GM12878 (cell line): ENCODE results near the gene VARS2. TPM values are rescaled to one million over a fixed set of nuclear protein-coding genes. Genes with fewer than 3 reads are reported as not detected.

Source experiments
- ASH2L ChIP-seq: fragments of 300-600, 200-600 bp; sonication (generic); IDR thresholded peaks from 2 replicates; pipeline ENCODE4 v1.6.1; 2017; ENCODE audit warnings: low read depth, mild to moderate bottlenecking, borderline replicate concordance
- BRCA1 ChIP-seq: IDR thresholded peaks from 2 replicates; pipeline ENCODE4 v1.6.1; 2011; ENCODE audit warnings: low read depth, low read length, improper control_type of control experiment
- CHD2 ChIP-seq: IDR thresholded peaks from 2 replicates; pipeline ENCODE4 v1.6.1; 2011; ENCODE audit warnings: low read depth, low read length, improper control_type of control experiment, borderline replicate concordance
- DPF2 ChIP-seq: fragments of 450-650 bp; IDR thresholded peaks from 2 replicates; pipeline ENCODE4 v1.6.1; 2017; ENCODE audit warnings: mild to moderate bottlenecking
- EED ChIP-seq: sonication (generic); IDR thresholded peaks from 2 replicates; pipeline ENCODE4 v1.6.1; 2016; ENCODE audit warnings: antibody characterized with exemption, low read depth
- EGR1 ChIP-seq, 2 experiments: IDR thresholded peaks; 1 replicate in 1 of 2; 2 replicates in 1 of 2; pipeline ENCODE4 v1.6.1; 2011 to 2012; ENCODE audit warnings: low read depth in 2 of 2, low read length in 2 of 2, borderline replicate concordance in 1 of 2, mild to moderate bottlenecking in 1 of 2, moderate library complexity in 1 of 2
- GATAD2B ChIP-seq: fragments of 450-650 bp; conservative IDR thresholded peaks from 2 replicates; pipeline ENCODE4 v1.6.1; 2017; ENCODE audit warnings: low read depth, mild to moderate bottlenecking, moderate library complexity
- IKZF2 ChIP-seq, 2 experiments: fragments of 450-650 bp; IDR thresholded peaks; 2 replicates each; pipeline ENCODE4 v1.6.1; 2017; ENCODE audit warnings: mild to moderate bottlenecking in 2 of 2, moderate library complexity in 2 of 2
- JUNB ChIP-seq: IDR thresholded peaks from 2 replicates; pipeline ENCODE4 v1.6.1; 2016; ENCODE audit warnings: antibody characterized with exemption, mild to moderate bottlenecking
- NR2F1 ChIP-seq: fragments of 450-650 bp; conservative IDR thresholded peaks from 2 replicates; pipeline ENCODE4 v1.6.1; 2017; ENCODE audit warnings: mild to moderate bottlenecking
- PKNOX1 ChIP-seq: fragments of 450-650 bp; IDR thresholded peaks from 2 replicates; pipeline ENCODE4 v1.6.1; 2016; ENCODE audit warnings: mild to moderate bottlenecking
- POLR2A ChIP-seq: IDR thresholded peaks from 2 replicates; pipeline ENCODE4 v1.6.1; 2011; ENCODE audit warnings: low read depth, mild to moderate bottlenecking, low read length
- PRDM15 ChIP-seq: fragments of 450-650 bp; formaldehyde crosslinking; IDR thresholded peaks from 2 replicates; pipeline ENCODE4 v1.4.0; 2020; ENCODE audit warnings: mild to moderate bottlenecking, moderate library complexity
- RBBP5 ChIP-seq: fragments of 200-600 bp; sonication (generic); conservative IDR thresholded peaks from 2 replicates; pipeline ENCODE4 v1.6.1; 2016
- RELB ChIP-seq: fragments of 450-650 bp; IDR thresholded peaks from 2 replicates; pipeline ENCODE4 v1.6.1; 2017; ENCODE audit warnings: low read depth, mild to moderate bottlenecking, moderate library complexity
- TARDBP ChIP-seq: IDR thresholded peaks from 2 replicates; pipeline ENCODE4 v1.6.1; 2016; ENCODE audit warnings: borderline replicate concordance
- WRNIP1 ChIP-seq: IDR thresholded peaks from 2 replicates; pipeline ENCODE4 v1.6.1; 2011; ENCODE audit warnings: low read depth, low read length, improper control_type of control experiment, borderline replicate concordance
- YY1 ChIP-seq: IDR thresholded peaks from 2 replicates; pipeline ENCODE4 v1.6.1; 2011; ENCODE audit warnings: low read depth, mild to moderate bottlenecking, low read length
- ZNF384 ChIP-seq: IDR thresholded peaks from 2 replicates; pipeline ENCODE4 v1.6.1; 2012; ENCODE audit warnings: low read depth, mild to moderate bottlenecking, low read length, improper control_type of control experiment, borderline replicate concordance
- polyA plus RNA-seq, 11 experiments: library from polyadenylated mRNA; depleted of rRNA in 4 of 11; unstranded in 6 of 11; stranded (reverse) in 5 of 11; fragments of >200 nt; fragmentation: Nextera tagmentation in 4 of 11; fragmentation: Illumina TruSeq in 1 of 11; extraction: Ambion mirVana in 4 of 11; extraction: Trizol in 1 of 11; gene quantifications; 1 replicate in 1 of 11; 2 replicates in 10 of 11; pipeline versions ENCODE4 v1.2.1 to v1.2.3, GENCODE V29; 2011 to 2016; ENCODE audit warnings: inconsistent platforms in 2 of 11, missing spikeins in 2 of 11, low read depth in 1 of 11
- total RNA-seq, 4 experiments: library from RNA; depleted of rRNA in 3 of 4; stranded (reverse); fragments of >200 nt in 3 of 4; fragmentation: Illumina TruSeq in 1 of 4; extraction: Trizol in 1 of 4; gene quantifications; 2 replicates each; pipeline versions ENCODE4 v1.2.1 to v1.2.3, GENCODE V29; 2013 to 2021
- TF ChIP-seq, protein P1 (sequence below): fragments of 450-650 bp; IDR thresholded peaks from 2 replicates; pipeline ENCODE4 v1.6.1; 2017; ENCODE audit warnings: mild to moderate bottlenecking, moderate library complexity

VARS2 gene
- total and polyA plus RNA-seq, 10 of the 15 experiments (the other 5 are each of a cell fraction or from before 2014, with no cell fraction given) = 3.8 to 70.7 (median 49.1) TPM

- TF ChIP-seq NR2F1 (no peak), BRCA1 (no peak), CHD2 (0 out of 2 replicates have a peak, but pooled peaks have one; percentile 18), PRDM15 (CRISPR knock-in tag) (no peak), EGR1 (IDR thresholded peaks at IDR 0.05; ENCODE audit: borderline replicate concordance in 1 of 2, low read depth in 2 of 2, low read length in 2 of 2) (peak in 1 of 2 experiments; percentile 85; a peak in 2 of 3 replicates), GATAD2B (peak; percentile 17), IKZF2 (IDR thresholded peaks at IDR 0.05) (peak in 1 of 2 experiments; percentile 36; a peak in 1 of 4 replicates), DPF2 (0 out of 2 replicates have a peak, but pooled peaks have one; percentile 29), YY1 (0 out of 2 replicates have a peak, but pooled peaks have one; percentile 15), POLR2A (peak; percentile 18; the same call in 1 of the 2 replicates), JUNB (no peak), TARDBP (no peak), ASH2L (no peak), PKNOX1 (no peak), RBBP5 (no peak), WRNIP1 (no peak), EED (no peak), RELB (0 out of 2 replicates have a peak, but pooled peaks have one; percentile 7), ZNF384 (no peak)
- TF ChIP-seq, protein P1, sequence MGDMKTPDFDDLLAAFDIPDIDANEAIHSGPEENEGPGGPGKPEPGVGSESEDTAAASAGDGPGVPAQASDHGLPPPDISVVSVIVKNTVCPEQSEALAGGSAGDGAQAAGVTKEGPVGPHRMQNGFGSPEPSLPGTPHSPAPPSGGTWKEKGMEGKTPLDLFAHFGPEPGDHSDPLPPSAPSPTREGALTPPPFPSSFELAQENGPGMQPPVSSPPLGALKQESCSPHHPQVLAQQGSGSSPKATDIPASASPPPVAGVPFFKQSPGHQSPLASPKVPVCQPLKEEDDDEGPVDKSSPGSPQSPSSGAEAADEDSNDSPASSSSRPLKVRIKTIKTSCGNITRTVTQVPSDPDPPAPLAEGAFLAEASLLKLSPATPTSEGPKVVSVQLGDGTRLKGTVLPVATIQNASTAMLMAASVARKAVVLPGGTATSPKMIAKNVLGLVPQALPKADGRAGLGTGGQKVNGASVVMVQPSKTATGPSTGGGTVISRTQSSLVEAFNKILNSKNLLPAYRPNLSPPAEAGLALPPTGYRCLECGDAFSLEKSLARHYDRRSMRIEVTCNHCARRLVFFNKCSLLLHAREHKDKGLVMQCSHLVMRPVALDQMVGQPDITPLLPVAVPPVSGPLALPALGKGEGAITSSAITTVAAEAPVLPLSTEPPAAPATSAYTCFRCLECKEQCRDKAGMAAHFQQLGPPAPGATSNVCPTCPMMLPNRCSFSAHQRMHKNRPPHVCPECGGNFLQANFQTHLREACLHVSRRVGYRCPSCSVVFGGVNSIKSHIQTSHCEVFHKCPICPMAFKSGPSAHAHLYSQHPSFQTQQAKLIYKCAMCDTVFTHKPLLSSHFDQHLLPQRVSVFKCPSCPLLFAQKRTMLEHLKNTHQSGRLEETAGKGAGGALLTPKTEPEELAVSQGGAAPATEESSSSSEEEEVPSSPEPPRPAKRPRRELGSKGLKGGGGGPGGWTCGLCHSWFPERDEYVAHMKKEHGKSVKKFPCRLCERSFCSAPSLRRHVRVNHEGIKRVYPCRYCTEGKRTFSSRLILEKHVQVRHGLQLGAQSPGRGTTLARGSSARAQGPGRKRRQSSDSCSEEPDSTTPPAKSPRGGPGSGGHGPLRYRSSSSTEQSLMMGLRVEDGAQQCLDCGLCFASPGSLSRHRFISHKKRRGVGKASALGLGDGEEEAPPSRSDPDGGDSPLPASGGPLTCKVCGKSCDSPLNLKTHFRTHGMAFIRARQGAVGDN = no peak
Measured at GRCh38 chr6:30883685-30884520, 30.1 kb upstream of the VARS2 start, which contains the start of gene DDR1 (continued).
